Measurements from ENCODE around the gene R3HDM2.

The R3HDM2 gene

GRCh38 chr12:57210926-57211692 is 219.7 kb downstream of the R3HDM2 start:
- TF ChIP-seq POLR2AphosphoS5 (IDR thresholded peaks at IDR 0.05; ENCODE audit: low read depth, low read length) (no peak), REST (IDR thresholded peaks at IDR 0.05; ENCODE audit: insufficient read depth in 1 of 2, low read depth in 2 of 2, low read length in 2 of 2) (no peak), FOXP2 (optimal IDR thresholded peaks at IDR 0.05; ENCODE audit: borderline replicate concordance, extremely low read depth, extremely low read length, insufficient read depth) (no peak), SIN3A (IDR thresholded peaks at IDR 0.05; ENCODE audit: borderline replicate concordance, insufficient read depth, low read length) (no peak), TAF1 (IDR thresholded peaks at IDR 0.05; ENCODE audit: borderline replicate concordance, insufficient read depth, low read length) (no peak)

- TF ChIP-seq FOXP2 (optimal IDR thresholded peaks at IDR 0.05; ENCODE audit: borderline replicate concordance, extremely low read depth, extremely low read length, insufficient read depth) (no peak), SIN3A (IDR thresholded peaks at IDR 0.05; ENCODE audit: borderline replicate concordance, insufficient read depth, low read length) (no peak)
Measured at GRCh38 chr12:57210461-57210860, 220.4 kb downstream of the R3HDM2 start.

- no peak for TF ChIP-seq POLR2AphosphoS5 (IDR thresholded peaks at IDR 0.05; ENCODE audit: low read depth, low read length)
- no peak for TF ChIP-seq REST (IDR thresholded peaks at IDR 0.05; ENCODE audit: insufficient read depth in 1 of 2, low read depth in 2 of 2, low read length in 2 of 2)
- no peak for TF ChIP-seq FOXP2 (optimal IDR thresholded peaks at IDR 0.05; ENCODE audit: borderline replicate concordance, extremely low read depth, extremely low read length, insufficient read depth)
- TF ChIP-seq TAF1 (IDR thresholded peaks at IDR 0.05; ENCODE audit: borderline replicate concordance, insufficient read depth, low read length): no peak
- TF ChIP-seq SIN3A (IDR thresholded peaks at IDR 0.05; ENCODE audit: borderline replicate concordance, insufficient read depth, low read length): no peak
Measured at GRCh38 chr12:57209916-57210315, 220.9 kb downstream of the R3HDM2 start.

- TF ChIP-seq FOXP2 (optimal IDR thresholded peaks at IDR 0.05; ENCODE audit: borderline replicate concordance, extremely low read depth, extremely low read length, insufficient read depth): no peak
- TF ChIP-seq SIN3A (IDR thresholded peaks at IDR 0.05; ENCODE audit: borderline replicate concordance, insufficient read depth, low read length): no peak
- TF ChIP-seq POLR2AphosphoS5 (IDR thresholded peaks at IDR 0.05; ENCODE audit: low read depth, low read length): no peak
- no peak for TF ChIP-seq TAF1 (IDR thresholded peaks at IDR 0.05; ENCODE audit: borderline replicate concordance, insufficient read depth, low read length)
- no peak for TF ChIP-seq REST (IDR thresholded peaks at IDR 0.05; ENCODE audit: insufficient read depth in 1 of 2, low read depth in 2 of 2, low read length in 2 of 2)
Measured at GRCh38 chr12:57208631-57209282, 222.1 kb downstream of the R3HDM2 start.

- no peak for TF ChIP-seq POLR2AphosphoS5 (IDR thresholded peaks at IDR 0.05; ENCODE audit: low read depth, low read length)
- TF ChIP-seq TAF1 (IDR thresholded peaks at IDR 0.05; ENCODE audit: borderline replicate concordance, insufficient read depth, low read length): no peak
- TF ChIP-seq SIN3A (IDR thresholded peaks at IDR 0.05; ENCODE audit: borderline replicate concordance, insufficient read depth, low read length): no peak
- TF ChIP-seq REST (IDR thresholded peaks at IDR 0.05; ENCODE audit: insufficient read depth in 1 of 2, low read depth in 2 of 2, low read length in 2 of 2): no peak
- TF ChIP-seq FOXP2 (optimal IDR thresholded peaks at IDR 0.05; ENCODE audit: borderline replicate concordance, extremely low read depth, extremely low read length, insufficient read depth): no peak
Measured at GRCh38 chr12:57207731-57208630, 222.9 kb downstream of the R3HDM2 start.

All from PFSK-1 (cell line).